SK-N-SH (cell line): ENCODE measurements around the gene CEP162. TPM values are rescaled to one million over a fixed set of nuclear protein-coding genes. Genes with fewer than 3 reads are reported as not detected.

ENCODE experiments used
- CTCF ChIA-PET: fragments of 300-600, 350-600 bp; formaldehyde crosslinking; extraction: SDS; loops from one replicate; lab custom pipeline; 2021; lab: Yijun Ruan, JAX
- POLR2A ChIA-PET: fragments of 350-600 bp; sonication (Branson Sonifier 250); formaldehyde crosslinking; extraction: SDS; loops from one replicate; lab custom pipeline; 2020; ENCODE audit warnings: antibody characterized with exemption, inconsistent platforms; lab: Yijun Ruan, JAX
- DNase-seq: peaks from one replicate; pipeline ENCODE4 v3.0.0; 2012
- H2AFZ ChIP-seq: fragments of 200-600 bp; sonication (generic); 2 replicates; pipeline ENCODE4 v1.8.1; 2016; ENCODE audit warnings: antibody characterized with exemption, mild to moderate bottlenecking, low read depth
- H3F3A ChIP-seq: fragments of 200-600 bp; sonication (generic); replicated peaks from 2 replicates; pipeline ENCODE3; 2016; ENCODE audit warnings: antibody characterized with exemption, mild to moderate bottlenecking; ENCODE audit not compliant: insufficient read depth
- H3K27ac ChIP-seq, 2 experiments: fragments of 200-500 bp in 1 of 2; fragments of 200-600 bp in 1 of 2; sonication (Bioruptor generic) in 1 of 2; sonication (generic), shearing (Covaris generic) in 1 of 2; 2 replicates each; pipeline versions ENCODE4 v1.5.1 to v1.6.1; 2014 to 2016; ENCODE audit warnings: low read depth in 2 of 2, inconsistent platforms in 1 of 2, low read length in 1 of 2, mild to moderate bottlenecking in 1 of 2, mixed read lengths in 1 of 2
- H3K27me3 ChIP-seq: fragments of 200-600 bp; sonication (generic), shearing (Covaris generic); 2 replicates; pipeline ENCODE4 v1.6.1; 2016; ENCODE audit warnings: mixed run types; ENCODE audit not compliant: insufficient read depth
- H3K36me3 ChIP-seq, 2 experiments: fragments of 200-500 bp in 1 of 2; fragments of 200-600 bp in 1 of 2; sonication (Bioruptor generic) in 1 of 2; sonication (generic) in 1 of 2; replicated peaks in 1 of 2; 2 replicates each; pipeline versions ENCODE3 to v1.5.1; 2014 to 2016; ENCODE audit warnings: low read length in 1 of 2, mild to moderate bottlenecking in 1 of 2; ENCODE audit not compliant: insufficient read depth in 2 of 2, control insufficient read depth in 1 of 2
- H3K4me1 ChIP-seq, 2 experiments: fragments of 200-500 bp in 1 of 2; fragments of 200-600 bp in 1 of 2; sonication (Bioruptor generic) in 1 of 2; sonication (generic), shearing (Covaris generic) in 1 of 2; 2 replicates each; pipeline versions ENCODE4 v1.5.1 to v1.6.1; 2014 to 2016; ENCODE audit warnings: low read depth in 1 of 2, low read length in 1 of 2, mixed run types in 1 of 2; ENCODE audit not compliant: insufficient read depth in 2 of 2, control insufficient read depth in 1 of 2
- H3K4me2 ChIP-seq: fragments of 200-600 bp; sonication (generic), shearing (Covaris generic); 2 replicates; pipeline ENCODE4 v1.6.1; 2017; ENCODE audit warnings: mixed run types
- H3K4me3 ChIP-seq, 2 experiments: fragments of 200-500 bp in 1 of 2; fragments of 200-600 bp in 1 of 2; sonication (Bioruptor generic) in 1 of 2; sonication (generic), shearing (Covaris generic) in 1 of 2; 2 replicates each; pipeline versions ENCODE4 v1.5.1 to v1.8.1; 2014 to 2016; ENCODE audit warnings: low read depth in 2 of 2, inconsistent platforms in 1 of 2, low read length in 1 of 2, mild to moderate bottlenecking in 1 of 2, mixed read lengths in 1 of 2, moderate library complexity in 1 of 2
- H3K79me2 ChIP-seq: fragments of 200-600 bp; sonication (generic); 2 replicates; pipeline ENCODE4 v1.8.1; 2017; ENCODE audit warnings: mild to moderate bottlenecking; ENCODE audit not compliant: insufficient read depth
- H3K9ac ChIP-seq: fragments of 200-600 bp; sonication (generic); 2 replicates; pipeline ENCODE4 v1.6.1; 2017; ENCODE audit warnings: mixed run types
- H3K9me2 ChIP-seq: fragments of 200-600 bp; sonication (generic); 2 replicates; pipeline ENCODE4 v1.6.1; 2017; ENCODE audit warnings: mixed run types
- H3K9me3 ChIP-seq: fragments of 200-600 bp; sonication (generic); 2 replicates; pipeline ENCODE4 v1.6.1; 2017; ENCODE audit warnings: mixed run types, mild to moderate bottlenecking, moderate library complexity
- H4K20me1 ChIP-seq: fragments of 200-600 bp; sonication (generic); 2 replicates; pipeline ENCODE4 v1.6.1; 2017; ENCODE audit warnings: mild to moderate bottlenecking, mixed run types; ENCODE audit not compliant: insufficient read depth
- EP300 ChIP-seq, 2 experiments: IDR thresholded peaks; 2 replicates each; pipeline versions ENCODE4 v1.4.0 to v1.6.1; 2012; ENCODE audit warnings: borderline replicate concordance in 1 of 2, low read depth in 1 of 2, low read length in 1 of 2
- FOSL2 ChIP-seq: IDR thresholded peaks from 2 replicates; pipeline ENCODE4 v1.4.0; 2012; ENCODE audit warnings: low read depth, mild to moderate bottlenecking, moderate library complexity, borderline replicate concordance
- GABPA ChIP-seq: IDR thresholded peaks from 2 replicates; pipeline ENCODE4 v1.4.0; 2012; ENCODE audit warnings: low read depth, mild to moderate bottlenecking
- GATA2 ChIP-seq: sonication (generic); formaldehyde crosslinking; IDR thresholded peaks from 2 replicates; pipeline ENCODE4 v1.5.0; 2020; ENCODE audit warnings: mild to moderate bottlenecking, missing genetic modification reagents
- IRF3 ChIP-seq: fragments of 150-350 bp; IDR thresholded peaks from 2 replicates; pipeline ENCODE4 v1.6.1; 2016; ENCODE audit warnings: mild to moderate bottlenecking, low read depth, low read length
- MAX ChIP-seq: IDR thresholded peaks from 2 replicates; pipeline ENCODE4 v1.4.0; 2012; ENCODE audit warnings: low read depth
- NRF1 ChIP-seq: IDR thresholded peaks from 2 replicates; pipeline ENCODE4 v1.6.1; 2012; ENCODE audit warnings: low read depth, mild to moderate bottlenecking, low read length
- POLR2AphosphoS5 ChIP-seq: IDR thresholded peaks from 2 replicates; pipeline ENCODE4 v1.6.1; 2012; ENCODE audit warnings: low read depth, low read length
- RCOR1 ChIP-seq: fragments of 150-350 bp; IDR thresholded peaks from 2 replicates; pipeline ENCODE4 v1.6.1; 2017; ENCODE audit warnings: antibody characterized with exemption, low read length
- REST ChIP-seq: IDR thresholded peaks from 2 replicates; pipeline ENCODE4 v1.6.1; 2012; ENCODE audit warnings: mild to moderate bottlenecking, low read depth, low read length, moderate library complexity
- TAF1 ChIP-seq: IDR thresholded peaks from 2 replicates; pipeline ENCODE4 v1.6.1; 2012; ENCODE audit warnings: low read depth, mild to moderate bottlenecking, low read length, moderate library complexity, borderline replicate concordance
- USF2 ChIP-seq: fragments of 150-350 bp; IDR thresholded peaks from 2 replicates; pipeline ENCODE4 v1.6.1; 2017; ENCODE audit warnings: antibody characterized with exemption, low read length, low read depth, borderline replicate concordance
- YY1 ChIP-seq: IDR thresholded peaks from 2 replicates; pipeline ENCODE4 v1.4.0; 2012; ENCODE audit warnings: low read depth, mild to moderate bottlenecking
- WGBS: methylation state at CpG from one replicate; pipeline ENCODE4 v1.1.6; 2017; ENCODE audit warnings: low lambda C conversion rate; 5-methylcytosine and 5-hydroxymethylcytosine counted together
- polyA plus RNA-seq, 3 experiments: library from polyadenylated mRNA; depleted of rRNA; stranded (reverse); fragments of >200 nt; gene quantifications; 2 replicates each; pipeline ENCODE4 v1.2.3, GENCODE V29; 2012

Gene CEP162
- polyA plus RNA-seq, 1 of the 3 experiments (the other 2 are of a cell fraction): 1.2 TPM

- DNase-seq: no peak
- Histone ChIP-seq H3K4me2 (no peak overlapping the region), H3K4me3 (no peak overlapping the region), H3K9me3 (no peaks in the 10 kb centered on the region), H3K27me3 (no peaks in the 10 kb centered on the region), H3K79me2 (no peaks in the 10 kb centered on the region), H3K27ac (no peak overlapping the region; a peak in 1 of 4 replicates), H3F3A (no peaks in the 10 kb centered on the region), H3K4me1 (peaks cover 0 to 6% of the 10 kb centered on the region in 2 experiments; a peak in 1 of 4 replicates), H3K36me3 (no peaks in the 10 kb centered on the region), H4K20me1 (no peaks in the 10 kb centered on the region), H2AFZ (no peak overlapping the region), H3K9me2 (no peaks in the 10 kb centered on the region), H3K9ac (no peak overlapping the region)
- ChIA-PET POLR2A (no interaction called here), CTCF (no interaction called here)
- TF ChIP-seq EP300 (IDR thresholded peaks at IDR 0.05; ENCODE audit: borderline replicate concordance in 1 of 2, low read depth in 1 of 2, low read length in 1 of 2): no peak
- TF ChIP-seq USF2: no peak
- no peak for TF ChIP-seq MAX
- TF ChIP-seq TAF1: no peak
- no peak for TF ChIP-seq REST
- no peak for TF ChIP-seq IRF3
- no peak for TF ChIP-seq RCOR1
- TF ChIP-seq FOSL2: no peak
- no peak for TF ChIP-seq NRF1
- TF ChIP-seq YY1: no peak
- TF ChIP-seq GATA2 (CRISPR knock-in tag): no peak
- no peak for TF ChIP-seq POLR2AphosphoS5
- no peak for TF ChIP-seq GABPA
- 55% methylated on average over 6 of the region's 6 CpGs for WGBS
Observed at GRCh38 chr6:84074988-84075781, 152.3 kb downstream of the CEP162 start.

Other genes with a start within 250 kb of the CEP162 start
- 0.12 and 0.44 TPM in 2 replicates for gene MRAP2, start 193.9 kb downstream of the CEP162 start, polyA plus RNA-seq (2012; rRNA removed)